Omental fat pad (tissue), 4 donors: ENCODE measurements around the gene PTPRO. TPM values are rescaled to one million over a fixed set of nuclear protein-coding genes. Genes with fewer than 3 reads are reported as not detected.

Experiments
- ATAC-seq: fragments of 150-250 bp; one replicate; pipeline ENCODE4 v1.9.1; 2016; ENCODE audit warnings: mild to moderate bottlenecking, moderate library complexity; ENCODE audit not compliant: low FRiP score
- DNase-seq: peaks from one replicate; pipeline ENCODE4 v3.0.0-alpha.2; 2019; ENCODE audit warnings: low spot score
- CTCF ChIP-seq, 3 donors: fragments of 450-650 bp; IDR thresholded peaks; one replicate each; pipeline ENCODE4 v1.5.1; 2016 to 2017; ENCODE audit warnings: antibody characterized with exemption in 3 of 3, mild to moderate bottlenecking in 3 of 3, moderate library complexity in 2 of 3
- total RNA-seq, 4 donors: library from RNA; depleted of rRNA; stranded (reverse); fragments of >200 nt; gene quantifications; one replicate each; pipeline ENCODE4 v1.1.0, GENCODE V29; 2016

The PTPRO gene
- total RNA-seq, 4 donors from 2014 or later: 2.1 to 12.5 (median 5.7) TPM

- ATAC-seq (no peak), DNase-seq (no peak)
- no peak for TF ChIP-seq CTCF (IDR thresholded peaks at IDR 0.05)
These were observed 203.7 kb downstream of the PTPRO start for GRCh38 chr12:15526033-15526432.

DNA sequence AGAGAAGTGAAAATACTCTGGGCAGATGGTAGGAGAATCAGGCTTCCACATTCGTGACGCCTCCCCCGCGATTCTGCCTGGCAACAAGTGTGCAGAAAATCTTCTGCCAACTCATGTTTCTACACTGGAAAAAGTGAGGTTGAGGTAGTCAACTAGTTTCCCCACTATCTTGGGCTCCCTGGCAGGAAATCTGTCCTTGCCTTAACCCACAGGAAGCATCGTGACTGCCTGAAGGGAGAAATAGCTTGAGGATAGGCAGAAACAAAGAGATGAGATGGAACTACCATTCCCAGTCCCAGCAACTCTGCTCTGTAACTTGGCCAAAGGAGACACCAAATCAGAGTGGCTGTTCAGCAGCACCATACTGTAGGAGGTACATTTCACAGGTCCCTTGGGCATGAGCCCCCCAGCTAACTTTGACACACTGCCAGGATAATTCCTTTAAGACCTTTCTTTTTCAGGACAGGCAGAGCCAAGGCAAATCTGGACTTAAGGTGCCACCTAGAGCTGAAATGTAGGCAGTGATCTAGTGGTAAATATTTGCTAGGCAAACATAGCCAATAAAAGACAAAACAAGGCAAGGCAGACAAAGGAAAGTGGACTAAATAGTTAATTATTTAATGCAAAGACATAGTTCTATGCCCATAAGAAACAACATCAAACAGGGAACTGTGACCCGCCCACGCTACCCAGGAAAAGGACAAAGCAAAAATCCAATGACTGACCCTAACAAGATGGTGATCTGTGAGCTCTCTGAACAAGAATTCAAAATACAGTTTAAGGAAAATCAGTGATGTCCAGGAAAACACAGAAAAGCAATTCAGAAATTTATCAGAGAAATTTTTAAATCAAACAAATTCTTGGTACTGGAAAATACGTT, 205.1 kb downstream of the PTPRO start:
- DNase-seq (no peak), ATAC-seq (no peak)
- TF ChIP-seq CTCF (IDR thresholded peaks at IDR 0.05): no peak

DNA sequence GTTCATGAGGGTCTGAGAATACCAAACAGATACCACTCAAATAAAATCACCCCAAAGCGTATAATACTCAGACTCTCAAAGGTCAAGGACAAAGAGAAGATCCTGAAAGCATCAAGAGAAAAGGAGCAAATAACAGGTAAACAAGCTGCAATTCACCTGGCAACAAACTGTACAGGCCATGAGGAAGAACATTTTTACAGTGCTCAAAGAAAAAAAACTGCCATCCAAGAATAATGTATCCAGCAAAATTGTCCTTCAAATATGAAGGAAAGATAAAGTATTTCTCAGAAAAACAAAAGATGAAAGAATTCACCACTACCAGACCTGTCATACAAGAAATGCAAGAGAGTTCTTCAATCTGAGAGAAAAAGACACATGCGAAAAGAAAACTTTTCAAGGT, 206.4 kb downstream of the PTPRO start:
- no peak for ATAC-seq
- no peak for DNase-seq
- no peak for TF ChIP-seq CTCF (IDR thresholded peaks at IDR 0.05)

GRCh38 chr12:15530361-15530760, 208.1 kb downstream of the PTPRO start:
- no peak for ATAC-seq
- DNase-seq: no peak
- no peak for TF ChIP-seq CTCF (IDR thresholded peaks at IDR 0.05)

GRCh38 chr12:15532364-15532977, 210.2 kb downstream of the PTPRO start:
- TF ChIP-seq CTCF (IDR thresholded peaks at IDR 0.05): peak in 1 of 3 donors; percentile 4
- peak; percentile 59 for ATAC-seq
- DNase-seq: no peak

DNA sequence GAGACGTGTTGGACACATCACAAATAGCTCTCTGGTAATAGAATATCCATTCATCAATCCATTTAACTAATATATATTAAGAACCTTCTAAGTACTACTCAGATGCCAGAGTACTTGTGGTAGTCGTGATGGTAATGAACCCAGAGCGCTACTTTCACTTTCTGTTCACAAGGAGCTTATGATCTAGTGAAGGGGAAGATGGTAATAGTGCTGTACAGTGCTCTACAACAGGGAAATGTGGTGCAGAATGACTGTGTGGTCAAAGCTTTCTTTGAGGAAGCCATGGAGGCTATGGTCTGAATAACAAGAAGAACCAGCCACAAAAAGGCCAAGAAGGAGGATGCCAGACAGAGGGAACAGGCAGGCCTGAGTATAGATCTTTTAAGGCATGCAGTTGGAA, 212.0 kb downstream of the PTPRO start:
- DNase-seq (no peak), ATAC-seq (no peak)
- no peak for TF ChIP-seq CTCF (IDR thresholded peaks at IDR 0.05)

DNA sequence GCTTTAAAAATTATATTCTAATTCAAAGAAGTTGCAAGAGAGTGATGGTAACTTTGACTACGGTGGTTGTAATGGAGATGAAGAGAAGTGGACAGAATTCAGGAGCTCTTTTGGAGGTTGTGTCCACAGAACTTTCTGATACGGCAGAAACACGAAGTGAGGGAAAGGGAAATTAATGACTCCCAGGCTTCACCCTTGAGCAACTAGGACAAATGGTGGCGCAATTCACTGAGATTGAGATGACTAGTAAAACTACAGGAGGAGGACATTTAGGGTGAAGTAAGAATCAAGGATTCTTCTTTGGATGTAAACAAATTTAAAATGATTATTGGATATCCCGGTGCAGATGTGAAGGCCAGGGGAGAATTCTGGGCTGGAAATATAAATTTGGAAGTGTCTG, 212.6 kb downstream of the PTPRO start:
- TF ChIP-seq CTCF (IDR thresholded peaks at IDR 0.05): no peak
- DNase-seq (peak; percentile 34), ATAC-seq (no peak)
